Mesothelial cell of epicardium (in vitro differentiated cells): ENCODE measurements around the gene UBE2D3. TPM values are rescaled to one million over a fixed set of nuclear protein-coding genes. Genes with fewer than 3 reads are reported as not detected.

Source experiments
- DNase-seq, 2 experiments: peaks; one replicate each; pipeline ENCODE4 v3.0.0; 2021; ENCODE audit warnings: low spot score in 2 of 2; ENCODE audit not compliant: unreplicated experiment in 2 of 2
- H3K27ac Mint-ChIP-seq: 2 replicates; pipeline ENCODE4 v1.8.0; 2021; ENCODE audit warnings: mixed read lengths
- H3K27me3 Mint-ChIP-seq: 2 replicates; pipeline ENCODE4 v1.8.0; 2021; ENCODE audit warnings: low read depth, mixed read lengths
- H3K36me3 Mint-ChIP-seq: 2 replicates; pipeline ENCODE4 v1.8.0; 2021; ENCODE audit warnings: mixed read lengths
- H3K4me1 Mint-ChIP-seq: 2 replicates; pipeline ENCODE4 v1.8.0; 2021; ENCODE audit warnings: mixed read lengths
- H3K4me3 Mint-ChIP-seq: 2 replicates; pipeline ENCODE4 v1.8.0; 2021; ENCODE audit warnings: mild to moderate bottlenecking, moderate library complexity, mixed read lengths
- H3K9me3 Mint-ChIP-seq: 2 replicates; pipeline ENCODE4 v1.8.0; 2021; ENCODE audit warnings: mixed read lengths
- total RNA-seq: library from RNA; stranded (reverse); gene quantifications from 3 replicates; pipeline ENCODE4 v1.2.1, GENCODE V29; 2021
- TF ChIP-seq, protein P1 (sequence below): fragments of 200-600 bp; sonication (generic); IDR thresholded peaks from one replicate; pipeline ENCODE4 v1.5.0; 2021; ENCODE audit warnings: antibody characterized with exemption; ENCODE audit not compliant: unreplicated experiment

The UBE2D3 gene
- total RNA-seq, 1 donor from 2014 or later: 307 TPM

DNA sequence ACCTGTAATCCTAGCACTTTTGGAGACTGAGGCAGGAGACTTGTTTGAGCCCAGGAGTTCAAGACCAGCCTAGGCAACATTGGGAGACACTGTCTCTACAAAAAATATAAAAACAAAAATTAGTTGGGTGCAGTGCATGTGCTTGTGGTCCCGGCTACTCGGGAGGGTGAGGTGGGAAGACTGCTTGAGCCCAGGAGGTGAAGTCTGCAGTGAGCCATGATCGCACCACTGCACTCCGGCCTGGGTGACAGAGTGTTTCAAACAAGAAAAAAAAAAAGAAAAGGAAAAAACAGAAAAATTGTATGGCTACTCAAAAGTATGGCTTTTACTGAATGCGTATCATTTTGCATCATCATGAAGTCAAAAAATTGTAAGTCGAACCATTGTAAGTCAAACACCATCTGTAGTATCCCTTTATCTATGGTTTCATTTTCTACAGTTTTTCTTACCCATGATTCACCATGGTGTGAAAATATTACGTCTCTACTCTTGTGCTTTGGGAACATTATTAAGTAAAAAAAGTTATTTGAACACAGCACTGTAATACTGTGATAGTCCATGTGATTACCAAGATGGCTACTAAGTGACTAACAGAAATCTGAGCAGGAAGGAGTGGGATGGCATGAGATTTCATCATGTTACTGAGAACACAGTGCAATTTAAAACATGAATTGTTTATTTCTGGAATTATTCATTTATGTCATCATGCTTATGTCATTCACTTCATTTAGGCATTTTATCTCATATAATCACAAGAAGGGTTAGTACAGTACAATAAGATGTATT is 40.1 kb downstream of the UBE2D3 start:
- no peaks in the 10 kb centered on the region for H3K4me1 Mint-ChIP-seq

DNA sequence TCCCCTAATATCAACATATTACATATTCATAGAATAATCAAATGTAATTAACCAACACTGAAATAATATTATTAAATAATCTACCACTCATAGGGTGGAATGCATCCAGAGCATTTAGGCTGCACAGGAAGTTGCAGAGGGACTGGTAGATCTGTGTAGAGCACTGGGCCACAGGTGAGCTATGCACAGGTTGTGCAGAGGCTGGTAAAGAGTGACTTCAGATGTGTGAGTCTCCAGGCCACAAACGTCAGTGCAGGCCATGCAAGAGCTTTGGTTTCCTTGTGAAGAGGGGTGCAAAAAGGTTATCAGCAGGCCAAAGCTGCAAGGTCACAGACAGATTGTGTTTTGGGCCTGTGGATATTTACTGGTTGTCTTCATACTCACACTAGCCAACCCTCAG is 41.1 kb downstream of the UBE2D3 start:
- H3K27ac Mint-ChIP-seq: no peak overlapping the region
- no peaks in the 10 kb centered on the region for H3K27me3 Mint-ChIP-seq
- TF ChIP-seq, protein P1, sequence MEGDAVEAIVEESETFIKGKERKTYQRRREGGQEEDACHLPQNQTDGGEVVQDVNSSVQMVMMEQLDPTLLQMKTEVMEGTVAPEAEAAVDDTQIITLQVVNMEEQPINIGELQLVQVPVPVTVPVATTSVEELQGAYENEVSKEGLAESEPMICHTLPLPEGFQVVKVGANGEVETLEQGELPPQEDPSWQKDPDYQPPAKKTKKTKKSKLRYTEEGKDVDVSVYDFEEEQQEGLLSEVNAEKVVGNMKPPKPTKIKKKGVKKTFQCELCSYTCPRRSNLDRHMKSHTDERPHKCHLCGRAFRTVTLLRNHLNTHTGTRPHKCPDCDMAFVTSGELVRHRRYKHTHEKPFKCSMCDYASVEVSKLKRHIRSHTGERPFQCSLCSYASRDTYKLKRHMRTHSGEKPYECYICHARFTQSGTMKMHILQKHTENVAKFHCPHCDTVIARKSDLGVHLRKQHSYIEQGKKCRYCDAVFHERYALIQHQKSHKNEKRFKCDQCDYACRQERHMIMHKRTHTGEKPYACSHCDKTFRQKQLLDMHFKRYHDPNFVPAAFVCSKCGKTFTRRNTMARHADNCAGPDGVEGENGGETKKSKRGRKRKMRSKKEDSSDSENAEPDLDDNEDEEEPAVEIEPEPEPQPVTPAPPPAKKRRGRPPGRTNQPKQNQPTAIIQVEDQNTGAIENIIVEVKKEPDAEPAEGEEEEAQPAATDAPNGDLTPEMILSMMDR: no peak
- peaks cover 11% of the 10 kb centered on the region for H3K9me3 Mint-ChIP-seq
- H3K4me3 Mint-ChIP-seq: no peak overlapping the region
- no peaks in the 10 kb centered on the region for H3K4me1 Mint-ChIP-seq
- DNase-seq: no peak
- peaks cover 10% of the 10 kb centered on the region for H3K36me3 Mint-ChIP-seq

More for the DNA sequence above, 40.1 kb downstream of the UBE2D3 start:
- TF ChIP-seq, protein P1: no peak
- H3K36me3 Mint-ChIP-seq: peaks cover 19% of the 10 kb centered on the region
- no peak overlapping the region for H3K4me3 Mint-ChIP-seq
- peaks cover 13% of the 10 kb centered on the region for H3K9me3 Mint-ChIP-seq
- no peak overlapping the region for H3K27ac Mint-ChIP-seq
- DNase-seq: no peak
- H3K27me3 Mint-ChIP-seq: no peaks in the 10 kb centered on the region

DNA sequence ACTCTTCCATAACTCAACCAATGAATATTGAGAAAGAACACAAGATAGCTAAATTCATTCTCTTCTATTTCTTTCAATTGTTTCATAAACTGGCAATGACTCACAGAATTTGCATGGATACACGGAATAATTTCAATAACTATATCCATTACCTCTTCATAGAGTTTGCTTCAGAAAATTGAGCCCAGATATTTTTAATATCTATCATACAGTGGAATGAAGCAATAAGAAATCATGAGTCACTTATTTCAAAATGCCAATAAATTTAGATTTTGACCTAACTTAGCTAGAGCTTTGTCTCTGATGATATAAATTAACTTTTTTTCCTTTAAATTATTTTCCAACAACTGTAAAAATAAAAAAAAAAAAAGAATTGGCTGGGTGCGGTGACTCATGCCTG is 44.3 kb downstream of the UBE2D3 start:
- Mint-ChIP-seq H3K4me1 (peaks cover 2% of the 10 kb centered on the region), H3K36me3 (peaks cover 2% of the 10 kb centered on the region)

DNA sequence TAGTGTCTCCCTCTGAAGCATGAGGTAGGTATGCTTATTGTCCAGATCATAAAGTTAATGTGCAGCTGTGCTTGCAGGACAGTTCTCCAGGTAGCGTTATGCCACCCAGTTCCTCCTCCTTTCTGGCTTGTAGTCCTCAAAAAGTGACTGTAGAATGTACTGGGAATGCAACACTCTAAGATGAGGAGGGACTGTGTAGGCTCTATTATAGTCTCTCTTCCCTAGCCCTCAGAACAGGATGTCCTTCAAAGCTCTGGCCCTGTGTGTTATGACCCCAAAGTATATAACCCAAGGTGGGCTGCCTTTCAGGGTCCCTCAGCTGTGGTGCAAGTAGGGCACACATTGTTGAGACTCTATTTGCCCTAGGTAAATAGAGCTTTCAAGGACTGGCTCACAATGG is 45.8 kb downstream of the UBE2D3 start:
- Mint-ChIP-seq H3K36me3 (no peaks in the 10 kb centered on the region), H3K27me3 (no peaks in the 10 kb centered on the region), H3K4me1 (peaks cover 3% of the 10 kb centered on the region), H3K4me3 (no peak overlapping the region), H3K9me3 (peaks cover 3% of the 10 kb centered on the region), H3K27ac (no peak overlapping the region)
- DNase-seq: no peak
- TF ChIP-seq, protein P1: no peak

More for the DNA sequence above, 44.3 kb downstream of the UBE2D3 start:
- H3K4me3 Mint-ChIP-seq: no peak overlapping the region
- no peaks in the 10 kb centered on the region for H3K27me3 Mint-ChIP-seq
- H3K27ac Mint-ChIP-seq: no peak overlapping the region
- TF ChIP-seq, protein P1: no peak
- H3K9me3 Mint-ChIP-seq: peaks cover 4% of the 10 kb centered on the region
- no peak for DNase-seq

DNA sequence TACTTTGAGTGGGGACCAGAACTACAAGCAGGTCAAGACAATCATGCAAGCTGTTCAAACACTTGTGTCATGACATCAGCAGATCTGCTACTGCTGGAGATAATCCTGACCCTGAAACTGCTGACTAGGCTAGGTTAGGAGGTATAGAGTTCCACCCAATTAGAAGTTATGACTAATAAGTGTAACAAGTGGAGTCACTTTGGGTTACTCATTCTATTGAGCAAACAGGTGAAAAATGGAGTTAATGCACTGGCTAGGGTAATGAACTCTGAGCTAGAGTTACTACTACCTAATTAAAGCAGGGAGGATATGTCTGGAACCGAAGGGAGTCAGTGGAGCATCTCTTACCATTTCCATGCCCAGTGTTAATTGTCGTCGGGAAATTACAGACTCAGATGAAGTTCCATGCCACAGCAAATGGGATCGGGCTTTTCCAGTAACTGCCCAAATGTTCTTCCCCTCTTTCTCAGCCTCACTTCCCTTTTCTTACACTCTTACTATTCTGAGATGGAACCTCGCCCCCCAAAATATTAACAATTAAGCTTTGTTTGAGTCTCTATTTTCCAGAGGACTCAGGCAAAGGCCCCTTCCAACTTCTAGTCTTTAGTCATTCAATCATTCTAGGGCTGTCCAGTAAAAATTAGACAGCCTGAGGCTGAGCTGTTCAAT is 46.7 kb downstream of the UBE2D3 start:
- DNase-seq: no peak
- Mint-ChIP-seq H3K27ac (no peak overlapping the region), H3K9me3 (peaks cover 4% of the 10 kb centered on the region)

More for the DNA sequence above, 46.7 kb downstream of the UBE2D3 start:
- Mint-ChIP-seq H3K36me3 (no peaks in the 10 kb centered on the region), H3K27me3 (no peaks in the 10 kb centered on the region), H3K4me1 (peaks cover 3% of the 10 kb centered on the region), H3K4me3 (no peak overlapping the region)
- TF ChIP-seq, protein P1: no peak
